CD4-positive, CD25-positive, alpha-beta regulatory T cell (primary cell): Measurements from ENCODE around the gene NUP50. TPM values are rescaled to one million over a fixed set of nuclear protein-coding genes. Genes with fewer than 3 reads are reported as not detected.

ENCODE experiments used
- ATAC-seq, 2 donors: fragments of 150-1000 bp; cut with Tn5 transposase; one replicate each; pipeline ENCODE4 v1.10.0; 2021; ENCODE audit warnings: low read depth in 2 of 2, moderate number of reproducible peaks in 2 of 2, moderate library complexity in 1 of 2
- DNase-seq, 3 donors: peaks; one replicate each; pipeline versions ENCODE4 v3.0.0 to v3.0.0-alpha.2; 2012 to 2022; ENCODE audit warnings: mixed read lengths in 1 of 3
- H3K27ac ChIP-seq: one replicate; pipeline ENCODE4 v1.7.0; 2013; ENCODE audit warnings: mild to moderate bottlenecking, low read length; ENCODE audit not compliant: insufficient read depth, poor library complexity, severe bottlenecking
- H3K27me3 ChIP-seq: one replicate; pipeline ENCODE4 v1.7.0; 2013; ENCODE audit warnings: low read length; ENCODE audit not compliant: control insufficient read depth, insufficient read depth
- H3K36me3 ChIP-seq: one replicate; pipeline ENCODE4 v1.7.0; 2013; ENCODE audit warnings: mild to moderate bottlenecking, low read length, moderate library complexity; ENCODE audit not compliant: control insufficient read depth, insufficient read depth
- H3K4me1 ChIP-seq: 2 replicates; pipeline ENCODE4 v1.7.0; 2013; ENCODE audit warnings: mild to moderate bottlenecking, low read length; ENCODE audit not compliant: insufficient read depth, control insufficient read depth, poor library complexity, severe bottlenecking
- H3K4me3 ChIP-seq: one replicate; pipeline ENCODE4 v1.7.0; 2013; ENCODE audit warnings: low read depth, mild to moderate bottlenecking, low read length, moderate library complexity
- H3K9me3 ChIP-seq, 2 experiments: 1 replicate in 1 of 2; 2 replicates in 1 of 2; pipeline ENCODE4 v1.7.0; 2013; ENCODE audit warnings: low read length in 2 of 2, mild to moderate bottlenecking in 1 of 2, moderate library complexity in 1 of 2; ENCODE audit not compliant: control insufficient read depth in 2 of 2
- H3K27ac Mint-ChIP-seq, 3 donors: one replicate each; pipeline ENCODE4 v1.8.0; 2020 to 2022; ENCODE audit warnings: mild to moderate bottlenecking in 3 of 3, mixed read lengths in 3 of 3, moderate library complexity in 2 of 3
- H3K27me3 Mint-ChIP-seq: one replicate; pipeline ENCODE4 v1.8.0; 2022; ENCODE audit warnings: mild to moderate bottlenecking, mixed read lengths
- H3K36me3 Mint-ChIP-seq: one replicate; pipeline ENCODE4 v1.8.0; 2020; ENCODE audit warnings: mixed read lengths
- H3K4me1 Mint-ChIP-seq, 4 donors: one replicate each; pipeline ENCODE4 v1.8.0; 2020 to 2022; ENCODE audit warnings: mixed read lengths in 4 of 4, mild to moderate bottlenecking in 1 of 4
- H3K4me3 Mint-ChIP-seq, 4 donors: one replicate each; pipeline ENCODE4 v1.8.0; 2020 to 2022; ENCODE audit warnings: mild to moderate bottlenecking in 4 of 4, mixed read lengths in 4 of 4, moderate library complexity in 3 of 4
- H3K9me3 Mint-ChIP-seq, 7 donors: one replicate each; pipeline ENCODE4 v1.8.0; 2020 to 2022; ENCODE audit warnings: mixed read lengths in 7 of 7, mild to moderate bottlenecking in 3 of 7, moderate library complexity in 2 of 7
- polyA plus RNA-seq, 4 donors: library from polyadenylated mRNA; unstranded; fragments of 300-500 nt; fragmentation: Illumina TruSeq; gene quantifications; one replicate each; pipeline ENCODE4 v1.2.3, GENCODE V29; 2021
- total RNA-seq: library from RNA; stranded (reverse); gene quantifications from one replicate; pipeline ENCODE4 v1.2.3, GENCODE V29; 2022

Gene NUP50
- total and polyA plus RNA-seq, 5 donors from 2014 or later, result 52.0 to 98.8 (median 68.4) TPM

- Histone ChIP-seq H3K27me3 (no peaks in the 10 kb centered on the region), H3K9me3 (no peaks in the 10 kb centered on the region), H3K4me3 (no peak overlapping the region), H3K4me1 (no peaks in the 10 kb centered on the region), H3K36me3 (no peaks in the 10 kb centered on the region), H3K27ac (no peak overlapping the region)
- Mint-ChIP-seq H3K9me3 (no peaks in the 10 kb centered on the region), H3K4me3 (no peak overlapping the region), H3K4me1 (peaks cover 5 to 22% (median 11%) of the 10 kb centered on the region in 4 donors), H3K36me3 (no peaks in the 10 kb centered on the region), H3K27ac (no peak overlapping the region), H3K27me3 (no peaks in the 10 kb centered on the region)
- DNase-seq (no peak), ATAC-seq (no peak)
Measured at GRCh38 chr22:45227645-45228400, 64.1 kb downstream of the NUP50 start.

GRCh38 chr22:45228401-45228754 lies 64.7 kb downstream of the NUP50 start:
- no peaks in the 10 kb centered on the region for H3K9me3 Mint-ChIP-seq

GRCh38 chr22:45229181-45229580 lies 65.5 kb downstream of the NUP50 start:
- H3K27me3 ChIP-seq, result no peaks in the 10 kb centered on the region
- Mint-ChIP-seq H3K27me3 (no peaks in the 10 kb centered on the region), H3K4me3 (no peak overlapping the region), H3K36me3 (no peaks in the 10 kb centered on the region), H3K4me1 (peaks cover 0 to 14% (median 6%) of the 10 kb centered on the region in 4 donors), H3K9me3 (no peaks in the 10 kb centered on the region), H3K27ac (no peak overlapping the region)
- no peak for ATAC-seq
- no peak overlapping the region for H3K4me3 ChIP-seq
- no peak for DNase-seq
- no peaks in the 10 kb centered on the region for H3K4me1 ChIP-seq
- no peaks in the 10 kb centered on the region for H3K36me3 ChIP-seq
- no peaks in the 10 kb centered on the region for H3K9me3 ChIP-seq
- no peak overlapping the region for H3K27ac ChIP-seq

More at GRCh38 chr22:45228401-45228754, 64.7 kb downstream of the NUP50 start:
- Mint-ChIP-seq H3K4me1 (peaks cover 0 to 18% (median 6%) of the 10 kb centered on the region in 4 donors), H3K27ac (no peak overlapping the region), H3K36me3 (no peaks in the 10 kb centered on the region), H3K4me3 (no peak overlapping the region), H3K27me3 (no peaks in the 10 kb centered on the region)
- ATAC-seq, result no peak
- Histone ChIP-seq H3K27me3 (no peaks in the 10 kb centered on the region), H3K36me3 (no peaks in the 10 kb centered on the region), H3K4me1 (no peaks in the 10 kb centered on the region), H3K9me3 (no peaks in the 10 kb centered on the region), H3K4me3 (no peak overlapping the region), H3K27ac (no peak overlapping the region)
- no peak for DNase-seq

- no peaks in the 10 kb centered on the region for H3K4me1 ChIP-seq
- no peaks in the 10 kb centered on the region for H3K36me3 Mint-ChIP-seq
- no peaks in the 10 kb centered on the region for H3K27me3 Mint-ChIP-seq
- no peak for DNase-seq
- H3K4me3 ChIP-seq, result no peak overlapping the region
- no peak for ATAC-seq
- H3K9me3 ChIP-seq, result no peaks in the 10 kb centered on the region
- H3K27ac Mint-ChIP-seq, result no peak overlapping the region
- H3K9me3 Mint-ChIP-seq, result no peaks in the 10 kb centered on the region
- no peaks in the 10 kb centered on the region for H3K27me3 ChIP-seq
- H3K36me3 ChIP-seq, result no peaks in the 10 kb centered on the region
- H3K4me1 Mint-ChIP-seq, result peaks cover 0 to 13% (median 5%) of the 10 kb centered on the region in 4 donors
- H3K4me3 Mint-ChIP-seq, result no peak overlapping the region
- no peak overlapping the region for H3K27ac ChIP-seq
Measured at GRCh38 chr22:45230026-45230721, 66.4 kb downstream of the NUP50 start.

GRCh38 chr22:45231293-45231692 lies 67.6 kb downstream of the NUP50 start:
- DNase-seq, result no peak
- Histone ChIP-seq H3K27ac (no peak overlapping the region), H3K4me1 (no peaks in the 10 kb centered on the region), H3K36me3 (no peaks in the 10 kb centered on the region), H3K4me3 (no peak overlapping the region), H3K9me3 (no peaks in the 10 kb centered on the region), H3K27me3 (no peaks in the 10 kb centered on the region)
- H3K9me3 Mint-ChIP-seq, result no peaks in the 10 kb centered on the region
- ATAC-seq, result no peak
- peaks cover 0 to 18% (median 7%) of the 10 kb centered on the region in 4 donors for H3K4me1 Mint-ChIP-seq
- no peak overlapping the region for H3K4me3 Mint-ChIP-seq
- no peaks in the 10 kb centered on the region for H3K36me3 Mint-ChIP-seq
- H3K27ac Mint-ChIP-seq, result peak overlapping the region in 1 of 3 donors; percentile 66
- H3K27me3 Mint-ChIP-seq, result no peaks in the 10 kb centered on the region

GRCh38 chr22:45233386-45233785 lies 69.7 kb downstream of the NUP50 start:
- H3K4me3 ChIP-seq, result no peak overlapping the region
- no peak overlapping the region for H3K27ac ChIP-seq
- no peaks in the 10 kb centered on the region for H3K9me3 ChIP-seq
- H3K9me3 Mint-ChIP-seq, result no peaks in the 10 kb centered on the region
- DNase-seq (no peak), ATAC-seq (no peak)
- H3K4me1 Mint-ChIP-seq, result peaks cover 0 to 26% (median 14%) of the 10 kb centered on the region in 4 donors
- no peaks in the 10 kb centered on the region for H3K27me3 ChIP-seq
- H3K4me3 Mint-ChIP-seq, result no peak overlapping the region
- H3K36me3 ChIP-seq, result no peaks in the 10 kb centered on the region
- H3K4me1 ChIP-seq, result no peaks in the 10 kb centered on the region
- peaks cover 3% of the 10 kb centered on the region for H3K36me3 Mint-ChIP-seq
- peaks cover 4% of the 10 kb centered on the region for H3K27me3 Mint-ChIP-seq
- H3K27ac Mint-ChIP-seq, result no peak overlapping the region

GRCh38 chr22:45233827-45234226 lies 70.1 kb downstream of the NUP50 start:
- H3K36me3 ChIP-seq, result no peaks in the 10 kb centered on the region
- H3K27ac ChIP-seq, result no peak overlapping the region
- Mint-ChIP-seq H3K4me3 (no peak overlapping the region), H3K27ac (peak overlapping the region in 1 of 3 donors; percentile 73), H3K4me1 (peaks cover 0 to 28% (median 17%) of the 10 kb centered on the region in 4 donors), H3K27me3 (peaks cover 4% of the 10 kb centered on the region), H3K9me3 (no peaks in the 10 kb centered on the region), H3K36me3 (peaks cover 4% of the 10 kb centered on the region)
- ATAC-seq, result no peak
- no peak for DNase-seq
- no peaks in the 10 kb centered on the region for H3K27me3 ChIP-seq
- H3K9me3 ChIP-seq, result no peaks in the 10 kb centered on the region
- no peaks in the 10 kb centered on the region for H3K4me1 ChIP-seq
- H3K4me3 ChIP-seq, result no peak overlapping the region
